Liver (tissue), 9 donors: ENCODE measurements around the gene NPEPL1. TPM values are rescaled to one million over a fixed set of nuclear protein-coding genes. Genes with fewer than 3 reads are reported as not detected.

ENCODE experiments used
- DNase-seq: peaks from one replicate; pipeline ENCODE4 v3.0.0-alpha.2; 2017; ENCODE audit warnings: low spot score
- H3K27ac ChIP-seq, 2 donors: one replicate each; pipeline ENCODE4 v1.7.0; 2013; ENCODE audit warnings: inconsistent platforms in 2 of 2, low read length in 2 of 2, control low read depth in 1 of 2, low read depth in 1 of 2, mild to moderate bottlenecking in 1 of 2
- H3K27me3 ChIP-seq, 4 donors: one replicate each; pipeline versions ENCODE4 v1.6.1 to v1.7.0; 2013; ENCODE audit warnings: low read length in 3 of 4, inconsistent platforms in 1 of 4, mild to moderate bottlenecking in 1 of 4, moderate library complexity in 1 of 4; ENCODE audit not compliant: control insufficient read depth in 4 of 4, insufficient read depth in 4 of 4
- H3K36me3 ChIP-seq, 4 donors: one replicate each; pipeline versions ENCODE4 v1.6.1 to v1.7.0; 2013; ENCODE audit warnings: low read length in 3 of 4, mild to moderate bottlenecking in 3 of 4, low read depth in 1 of 4, moderate library complexity in 1 of 4; ENCODE audit not compliant: control insufficient read depth in 4 of 4, insufficient read depth in 3 of 4
- H3K4me1 ChIP-seq, 4 donors: one replicate each; pipeline versions ENCODE4 v1.6.1 to v1.7.0; 2013; ENCODE audit warnings: low read length in 3 of 4, mild to moderate bottlenecking in 3 of 4, moderate library complexity in 1 of 4; ENCODE audit not compliant: control insufficient read depth in 4 of 4, insufficient read depth in 4 of 4
- H3K4me3 ChIP-seq, 3 donors: one replicate each; pipeline versions ENCODE4 v1.6.1 to v1.7.0; 2013; ENCODE audit warnings: low read length in 3 of 3, control low read depth in 1 of 3, low read depth in 1 of 3, mild to moderate bottlenecking in 1 of 3
- H3K9ac ChIP-seq, 2 donors: one replicate each; pipeline ENCODE4 v1.7.0; 2013; ENCODE audit warnings: low read length in 2 of 2, mild to moderate bottlenecking in 2 of 2, moderate library complexity in 2 of 2, control low read depth in 1 of 2, low read depth in 1 of 2
- H3K9me3 ChIP-seq, 4 donors: one replicate each; pipeline versions ENCODE4 v1.6.1 to v1.7.0; 2013; ENCODE audit warnings: low read length in 3 of 4; ENCODE audit not compliant: control insufficient read depth in 4 of 4
- ATF3 ChIP-seq: IDR thresholded peaks from 2 replicates; pipeline ENCODE4 v1.6.1; 2016; ENCODE audit warnings: antibody characterized with exemption
- CTCF ChIP-seq: fragments of 150-350 bp; IDR thresholded peaks from 2 replicates; pipeline ENCODE4 v1.5.1; 2017; ENCODE audit warnings: improper control_type of control experiment, low read depth, low read length; ENCODE audit not compliant: missing input control
- EGR1 ChIP-seq, 2 donors: IDR thresholded peaks; 2 replicates each; pipeline ENCODE4 v1.6.1; 2016 to 2018; ENCODE audit warnings: antibody characterized with exemption in 2 of 2, low read depth in 2 of 2
- FOXA1 ChIP-seq: IDR thresholded peaks from 2 replicates; pipeline ENCODE4 v1.6.1; 2016; ENCODE audit warnings: antibody characterized with exemption
- FOXA2 ChIP-seq: IDR thresholded peaks from 2 replicates; pipeline ENCODE4 v1.6.1; 2016; ENCODE audit warnings: antibody characterized with exemption
- GABPA ChIP-seq, 2 donors: IDR thresholded peaks in 1 of 2; conservative IDR thresholded peaks in 1 of 2; 2 replicates each; pipeline ENCODE4 v1.6.1; 2016; ENCODE audit warnings: antibody characterized with exemption in 2 of 2, mild to moderate bottlenecking in 1 of 2, moderate library complexity in 1 of 2
- HNF4A ChIP-seq, 2 donors: conservative IDR thresholded peaks; 2 replicates each; pipeline ENCODE4 v1.6.1; 2016; ENCODE audit warnings: antibody characterized with exemption in 2 of 2, mild to moderate bottlenecking in 2 of 2
- HNF4G ChIP-seq: IDR thresholded peaks from 2 replicates; pipeline ENCODE4 v1.6.1; 2016; ENCODE audit warnings: antibody characterized with exemption
- JUND ChIP-seq, 2 donors: IDR thresholded peaks; 2 replicates each; pipeline ENCODE4 v1.6.1; 2016; ENCODE audit warnings: antibody characterized with exemption in 2 of 2
- MAX ChIP-seq: IDR thresholded peaks from 2 replicates; pipeline ENCODE4 v1.6.1; 2016; ENCODE audit warnings: antibody characterized with exemption
- NR2F2 ChIP-seq: IDR thresholded peaks from 2 replicates; pipeline ENCODE4 v1.6.1; 2016; ENCODE audit warnings: antibody characterized with exemption
- RAD21 ChIP-seq, 2 donors: IDR thresholded peaks; 2 replicates each; pipeline ENCODE4 v1.6.1; 2016; ENCODE audit warnings: antibody characterized with exemption in 2 of 2, mild to moderate bottlenecking in 2 of 2
- REST ChIP-seq: IDR thresholded peaks from 2 replicates; pipeline ENCODE4 v1.6.1; 2016; ENCODE audit warnings: antibody characterized with exemption, mild to moderate bottlenecking
- RXRA ChIP-seq, 2 donors: IDR thresholded peaks; 2 replicates each; pipeline ENCODE4 v1.6.1; 2017 to 2018; ENCODE audit warnings: antibody characterized with exemption in 2 of 2, mild to moderate bottlenecking in 1 of 2
- SP1 ChIP-seq: IDR thresholded peaks from 2 replicates; pipeline ENCODE4 v1.6.1; 2018; ENCODE audit warnings: antibody characterized with exemption, mild to moderate bottlenecking
- TAF1 ChIP-seq: conservative IDR thresholded peaks from 2 replicates; pipeline ENCODE4 v1.6.1; 2016; ENCODE audit warnings: antibody characterized with exemption, mild to moderate bottlenecking
- YY1 ChIP-seq: IDR thresholded peaks from 2 replicates; pipeline ENCODE4 v1.6.1; 2016; ENCODE audit warnings: antibody characterized with exemption, mild to moderate bottlenecking
- ZBTB33 ChIP-seq: IDR thresholded peaks from 2 replicates; pipeline ENCODE4 v1.6.1; 2016; ENCODE audit warnings: antibody characterized with exemption
- WGBS: extraction: QIAGEN DNeasy Blood & Tissue Kit; methylation state at CpG from one replicate; pipeline ENCODE4 v1.1.7; 2013; 5-methylcytosine and 5-hydroxymethylcytosine counted together
- polyA plus RNA-seq, 2 donors: library from polyadenylated mRNA; stranded (reverse) in 1 of 2; unstranded in 1 of 2; fragments of 200-250 nt in 1 of 2; fragments of >200 nt in 1 of 2; fragmentation: Nextera tagmentation in 1 of 2; extraction: Ambion mirVana in 1 of 2; gene quantifications; one replicate each; pipeline versions ENCODE4 v1.2.1 to v1.2.3, GENCODE V29; 2013 to 2015
- total RNA-seq, 2 donors: library from RNA; depleted of rRNA; stranded (reverse); fragments of >200 nt; gene quantifications; one replicate each; pipeline ENCODE4 v1.2.3, GENCODE V29; 2014
- donor health status: healthy.
- donor health status: healthy.
- donor health status: healthy.
- donor health status: healthy.
- donor health status: healthy.

Gene NPEPL1
- total and polyA plus RNA-seq, 4 donors: 8.0 to 13.3 (median 10.9) TPM

- Histone ChIP-seq H3K9ac (no peak overlapping the region), H3K9me3 (no peaks in the 10 kb centered on the region), H3K36me3 (no peaks in the 10 kb centered on the region), H3K27ac (no peak overlapping the region), H3K27me3 (peaks cover 0 to 12% (median under 1%) of the 10 kb centered on the region in 4 donors), H3K4me3 (no peak overlapping the region), H3K4me1 (no peaks in the 10 kb centered on the region)
- TF ChIP-seq NR2F2 (no peak), RXRA (IDR thresholded peaks at IDR 0.05) (no peak), ZBTB33 (no peak), HNF4A (conservative IDR thresholded peaks at IDR 0.05) (no peak), JUND (IDR thresholded peaks at IDR 0.05) (no peak), MAX (no peak), ATF3 (no peak), GABPA (IDR thresholded peaks at IDR 0.05 in 1 of 2, conservative IDR thresholded peaks at IDR 0.05 in 1 of 2) (no peak), HNF4G (no peak), RAD21 (IDR thresholded peaks at IDR 0.05) (no peak), EGR1 (IDR thresholded peaks at IDR 0.05; ENCODE audit: low read depth in 2 of 2) (no peak), YY1 (no peak), SP1 (no peak), REST (no peak), FOXA1 (no peak), TAF1 (no peak), CTCF (no peak), FOXA2 (no peak)
- 83% methylated on average over 1 of the region's 1 CpG for WGBS
- DNase-seq: no peak
Observed at GRCh38 chr20:58744836-58745235, 52.2 kb downstream of the NPEPL1 start.
